ENCODE results near the gene STK10.
"Not testable (repeated sequence)": the region's sequence is repeated elsewhere in the genome, so short reads cannot be mapped to it uniquely, and the experiment has no call there.

STK10 gene

DNA sequence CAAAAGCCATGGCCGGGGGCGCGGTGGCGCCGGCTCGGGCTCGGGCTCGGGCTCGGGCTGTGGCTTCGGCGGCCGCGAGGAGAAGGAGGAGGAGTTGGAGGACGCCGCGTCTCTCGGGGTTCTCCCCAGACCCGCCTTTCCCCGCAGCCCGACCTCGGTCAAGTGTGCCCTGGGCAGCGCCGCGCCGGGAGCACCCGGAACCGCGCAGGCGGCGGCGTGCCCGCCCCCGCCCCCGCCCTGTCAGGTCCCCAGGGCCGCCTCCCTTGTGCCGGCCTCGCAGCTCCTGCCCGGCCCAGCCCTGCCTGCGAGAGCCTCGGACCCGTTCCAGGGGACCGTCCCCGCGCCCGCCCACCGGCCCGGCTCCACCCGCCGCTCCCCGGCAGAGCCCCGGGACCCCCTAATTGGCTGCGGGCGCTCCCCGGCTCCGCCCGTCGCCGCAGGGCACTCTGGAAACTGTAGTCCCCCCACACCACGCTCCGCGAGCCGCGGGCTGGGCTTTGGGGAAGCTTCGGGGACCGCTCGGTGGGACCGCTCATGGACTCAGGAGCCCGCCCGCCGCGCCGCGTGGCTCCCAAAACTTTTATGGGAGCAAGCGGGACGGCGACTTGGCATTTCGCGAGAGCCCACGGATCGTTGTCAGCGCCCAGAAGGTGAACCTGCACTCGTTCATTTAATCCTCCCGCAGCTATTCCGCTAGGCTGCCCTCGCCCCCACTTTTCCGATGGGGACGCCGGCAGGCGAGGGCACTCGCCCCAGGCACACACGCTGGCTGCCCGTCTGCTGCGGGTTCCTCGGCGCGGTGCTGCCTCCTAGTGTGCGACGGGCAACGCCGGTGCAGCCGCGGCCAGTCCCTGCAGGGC is at the start of gene STK10:
TSS of gene STK10 (minus strand) at position 192 of the 860 bp plus-strand sequence. CDS start at position 10, 182 bp downstream.
- peak in 13 of 14 donors; percentile 79 to 96 (median 90) for DNase-seq

DNA sequence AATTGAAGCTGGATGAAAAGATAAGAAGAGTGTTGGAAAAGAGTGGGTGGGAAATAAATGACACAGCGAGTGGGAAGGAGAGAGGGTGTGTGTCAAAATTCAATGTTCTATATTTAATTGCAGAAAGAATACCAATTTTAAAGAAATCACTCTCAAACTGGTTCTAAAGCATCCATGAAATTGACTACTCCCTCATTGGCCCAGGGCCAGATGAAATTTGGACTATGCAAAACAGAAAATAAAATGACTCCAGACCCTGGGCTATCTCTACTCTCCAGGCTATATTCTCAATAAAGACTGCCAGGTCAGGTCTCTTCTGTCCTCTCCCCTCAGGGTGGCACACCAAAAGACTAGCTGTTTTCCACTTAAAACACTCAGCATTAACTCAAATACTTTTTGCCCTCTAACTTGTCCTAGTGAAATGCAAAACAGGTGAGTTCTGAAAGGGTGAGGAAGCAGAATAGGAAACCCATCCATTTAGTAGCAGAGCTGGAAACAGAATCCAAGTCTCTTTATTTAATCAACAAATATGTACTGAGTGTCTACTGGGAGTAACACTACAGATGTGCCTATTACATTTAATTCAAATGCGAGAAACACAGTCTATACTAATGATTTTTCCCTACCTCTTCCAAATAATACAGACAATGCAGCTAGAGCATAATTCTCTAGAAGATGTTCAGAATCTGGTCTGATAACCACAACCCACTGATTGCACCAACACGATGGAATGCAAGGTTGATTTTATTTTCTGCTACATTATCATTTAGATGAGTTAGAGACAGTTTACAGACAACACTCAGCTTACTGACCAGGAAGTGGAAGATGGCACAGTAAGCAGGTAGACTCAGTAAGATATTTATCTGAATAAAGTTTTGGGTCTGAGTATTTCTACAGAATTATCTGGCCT is 48.1 kb upstream of the STK10 start:
- no peak for DNase-seq

GRCh38 chr5:172235132-172235780 is 47.2 kb upstream of the STK10 start:
- DNase-seq: no peak

DNA sequence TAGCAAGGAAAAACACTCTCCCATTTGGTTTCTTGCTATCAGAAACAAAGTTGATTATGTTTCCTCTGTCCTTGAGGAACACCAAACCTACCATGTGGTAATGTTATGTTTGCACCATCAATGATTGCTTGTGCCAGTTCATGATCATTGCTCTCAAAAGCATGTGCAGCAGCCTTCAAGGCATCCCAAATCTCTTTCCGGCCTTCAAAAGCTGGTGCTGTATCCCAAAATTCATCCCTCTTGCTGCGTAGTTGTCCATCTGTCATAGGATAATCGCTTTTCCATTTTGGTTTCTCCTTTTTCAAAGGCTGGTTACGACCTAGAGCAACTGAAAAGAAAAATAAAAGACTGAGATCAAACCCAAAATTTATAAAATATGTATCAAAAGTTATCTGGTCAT is 46.0 kb upstream of the STK10 start:
- DNase-seq: peak in 1 of 14 donors; percentile 68

DNA sequence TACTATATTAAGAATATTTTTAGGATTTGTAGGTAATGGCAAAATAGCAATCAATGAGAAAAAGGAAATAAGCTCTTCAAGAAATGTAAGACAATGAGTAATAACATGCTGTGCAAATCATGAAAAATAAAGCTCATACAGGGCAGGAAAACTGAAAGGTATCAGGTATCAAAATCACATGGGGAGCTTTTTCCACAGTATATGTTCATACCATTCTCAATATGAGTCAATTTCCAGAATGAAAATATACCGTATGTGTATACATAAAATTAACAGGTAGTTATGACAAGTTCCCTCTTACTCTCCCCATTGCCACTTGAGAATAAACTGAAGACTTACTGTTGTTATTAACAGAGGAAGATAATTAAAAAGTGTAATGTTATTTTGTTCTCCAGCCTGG is 41.9 kb upstream of the STK10 start:
- no peak for DNase-seq

GRCh38 chr5:172224996-172225395 is 37.0 kb upstream of the STK10 start:
- peak in 1 of 14 donors; percentile 96 for DNase-seq

DNA sequence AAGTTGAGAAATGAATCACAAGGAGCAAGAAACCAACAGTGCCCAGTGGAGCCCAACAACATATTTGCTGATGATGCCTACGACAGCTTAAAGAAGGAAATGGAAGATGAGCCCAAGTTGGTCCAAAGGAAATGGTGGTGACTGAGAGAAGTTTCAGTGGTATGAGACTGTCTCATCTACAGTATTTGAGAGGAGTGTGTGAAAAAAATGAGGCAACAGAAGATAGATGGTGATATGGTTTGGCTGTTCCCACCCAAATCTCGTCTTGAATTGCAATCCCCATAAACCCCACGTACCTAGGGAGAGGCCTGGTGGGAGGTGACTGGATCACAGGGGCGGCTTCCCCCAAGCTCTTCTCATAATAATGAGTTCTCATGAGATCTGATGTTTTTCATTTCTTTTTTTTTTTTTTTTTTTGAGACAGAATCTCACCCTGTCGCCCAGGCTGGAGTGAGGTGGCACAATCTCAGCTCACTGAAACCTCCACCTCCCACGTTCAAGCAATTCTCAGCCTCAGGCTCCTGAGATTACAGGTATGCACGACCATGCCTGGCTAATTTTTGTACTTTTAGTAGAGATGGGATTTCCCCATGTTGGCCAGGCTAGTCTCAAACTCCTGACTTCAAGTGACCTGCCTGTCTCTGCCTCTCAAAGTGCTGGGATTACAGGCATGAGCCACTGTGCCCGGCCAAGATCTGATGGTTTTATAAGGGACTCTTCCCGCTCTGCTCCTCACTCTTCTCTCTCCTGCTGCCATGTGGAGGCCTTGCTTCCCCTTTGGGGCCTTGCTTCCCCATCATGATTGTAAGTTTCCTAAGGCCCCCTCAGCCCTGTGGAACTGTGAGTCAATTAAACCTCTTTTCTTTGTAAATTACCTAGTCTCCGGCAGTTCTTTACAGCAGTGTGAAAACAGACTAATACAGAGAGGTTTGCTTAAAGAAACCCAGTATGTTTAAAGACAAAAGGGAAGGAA is 36.2 kb upstream of the STK10 start:
- DNase-seq: peak in 1 of 14 donors; percentile 70

GRCh38 chr5:172219296-172219695 is 31.3 kb upstream of the STK10 start:
- no peak for DNase-seq

DNA sequence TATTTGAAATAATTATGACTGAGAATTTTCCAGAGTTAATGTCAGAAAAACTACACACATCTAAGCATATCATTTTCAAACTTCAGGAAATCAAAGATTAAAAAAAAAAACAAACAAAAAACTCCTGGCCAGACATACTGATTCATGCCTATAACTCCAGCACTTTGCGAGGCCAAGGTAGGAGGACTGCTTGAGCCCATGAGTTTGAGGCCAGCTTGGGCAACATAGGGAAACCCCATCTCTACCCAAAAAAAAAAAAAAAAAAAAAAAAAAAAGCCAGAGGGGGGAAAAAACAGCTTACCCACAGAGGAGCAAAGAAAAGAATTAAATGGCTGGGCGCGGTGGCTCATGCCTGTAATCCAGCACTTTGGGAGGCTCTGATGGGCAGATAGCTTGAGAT is 28.3 kb upstream of the STK10 start:
- no peak for DNase-seq

- peak in 1 of 14 donors; percentile 39 for DNase-seq
Observed at GRCh38 chr5:172213126-172213525, 25.1 kb upstream of the STK10 start.

DNA sequence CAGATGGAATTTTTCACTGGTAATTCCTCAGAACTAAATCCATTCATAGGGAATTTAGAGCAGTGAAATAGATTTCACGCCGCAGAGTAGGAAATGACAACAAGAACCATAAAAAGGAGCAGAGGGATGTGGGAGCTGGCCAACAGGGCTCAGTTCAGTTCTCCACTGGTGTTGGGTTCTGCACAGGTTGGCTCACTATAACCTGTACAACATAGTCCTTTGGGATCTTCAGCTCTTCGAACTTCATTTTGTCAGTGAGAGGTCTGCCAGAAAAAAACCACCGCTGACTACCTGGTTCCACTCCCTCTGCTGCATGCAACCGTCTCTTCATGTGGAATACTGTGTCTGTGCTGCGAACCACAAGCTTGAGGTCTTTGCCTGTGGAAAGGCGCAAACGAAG is 23.7 kb upstream of the STK10 start:
- peak in 1 of 14 donors; percentile 56 for DNase-seq

GRCh38 chr5:172209714-172210113 is 21.7 kb upstream of the STK10 start:
- no peak for DNase-seq

GRCh38 chr5:172207511-172207910 is 19.5 kb upstream of the STK10 start:
- DNase-seq: no peak

GRCh38 chr5:172205984-172206383 is 18.0 kb upstream of the STK10 start:
- not testable (repeated sequence) for DNase-seq

DNA sequence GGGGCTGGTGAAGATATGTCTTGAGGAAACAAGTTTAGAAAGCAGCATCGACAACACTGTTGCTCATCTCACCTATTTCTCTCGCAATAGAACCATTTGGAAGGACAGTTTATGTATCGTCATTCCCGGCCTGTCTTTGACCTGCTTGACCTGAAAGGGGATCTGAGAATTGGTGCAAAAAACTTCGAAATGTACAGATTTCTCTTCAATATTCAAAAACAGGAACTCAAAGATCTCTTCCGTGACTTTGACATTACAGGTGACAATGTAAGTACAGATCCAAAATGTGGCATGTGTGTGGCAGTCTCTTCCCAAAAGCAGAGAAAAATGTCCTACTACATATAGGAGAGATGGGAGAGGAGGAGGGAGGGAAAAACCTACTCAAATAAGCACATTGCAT is 12.5 kb upstream of the STK10 start:
- no peak for DNase-seq

- no peak for DNase-seq
Observed at GRCh38 chr5:172199446-172199845, 11.4 kb upstream of the STK10 start.

DNA sequence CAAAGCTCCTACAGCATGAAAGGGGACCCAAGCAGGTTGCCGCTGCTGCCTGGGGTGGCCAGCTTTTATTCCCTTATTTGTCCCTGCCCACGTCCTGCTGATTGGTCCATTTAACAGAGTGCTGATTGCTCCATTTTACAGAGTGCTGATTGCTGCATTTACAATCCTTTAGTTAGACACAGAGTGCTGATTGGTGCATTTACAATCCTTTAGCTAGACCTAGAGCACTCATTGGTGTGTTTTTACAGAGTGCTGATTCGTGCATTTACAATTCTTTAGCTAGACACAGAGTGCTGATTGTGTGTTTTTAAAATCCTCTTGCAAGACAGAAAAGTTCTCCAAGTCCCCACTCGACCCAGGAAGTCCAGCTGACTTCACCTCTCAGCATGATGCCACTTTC is 9.8 kb upstream of the STK10 start:
- DNase-seq: not testable (repeated sequence)

- DNase-seq: no peak
Observed at GRCh38 chr5:172194985-172195774, 7.2 kb upstream of the STK10 start.

DNA sequence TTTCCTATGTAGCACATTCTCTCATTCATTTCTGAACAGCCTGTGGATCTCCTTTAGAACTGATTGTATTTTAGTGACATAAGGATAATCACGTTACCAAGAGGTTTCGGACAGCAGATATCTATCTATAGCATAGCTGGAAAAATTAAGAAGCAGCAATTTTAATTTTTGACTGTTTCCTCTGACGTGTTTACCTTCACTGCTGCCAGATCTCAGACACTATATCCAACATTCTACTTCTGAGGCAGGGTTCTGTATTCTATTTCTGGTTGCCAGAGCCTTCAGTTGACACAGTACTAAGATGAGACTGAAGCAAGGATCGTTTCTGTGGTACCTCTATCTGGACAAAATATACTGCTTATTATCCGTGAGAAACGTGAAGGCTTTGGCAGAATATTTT is 5.8 kb upstream of the STK10 start, which contains the start of gene EFCAB9:
TSS of gene EFCAB9 (plus strand) at position 301 of the 400 bp plus-strand sequence. CDS start at position 302, 1 bp downstream.
- no peak for DNase-seq

DNA sequence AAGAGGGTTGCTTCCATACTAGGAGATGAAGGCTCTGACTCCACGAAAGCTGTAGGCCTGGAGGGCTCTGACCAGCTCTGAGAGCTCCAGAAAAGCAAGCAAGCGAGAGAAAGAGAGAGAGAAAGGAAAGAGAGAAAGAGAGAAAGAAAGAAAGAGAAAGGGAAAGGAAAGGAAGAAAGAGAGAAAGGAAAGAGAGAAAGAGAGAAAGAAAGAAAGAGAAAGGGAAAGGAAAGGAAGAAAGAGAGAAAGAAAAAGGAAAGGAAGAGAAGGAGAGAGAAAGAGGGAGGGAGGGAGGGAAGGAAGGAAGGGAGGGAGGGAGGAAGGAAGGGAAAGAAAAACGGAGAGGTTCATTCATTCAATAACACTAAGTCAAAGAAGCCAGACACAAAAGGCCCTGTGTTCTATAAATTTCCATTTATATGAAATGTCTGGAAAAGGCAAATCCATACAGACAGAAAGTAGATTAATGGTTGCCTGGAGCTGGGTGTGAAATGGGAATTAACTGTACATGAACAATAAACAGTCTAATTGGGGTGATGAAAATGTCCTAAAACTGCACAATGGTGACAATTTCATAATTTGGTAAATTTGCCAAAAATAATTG is 1.8 kb upstream of the STK10 start:
- DNase-seq: no peak
